PC-9 (cell line): ENCODE data around the gene IL18. TPM values are rescaled to one million over a fixed set of nuclear protein-coding genes. Genes with fewer than 3 reads are reported as not detected.

ENCODE experiments used
- BruUV-seq: library from RNA; stranded (reverse); fragments of 400-500 nt; replicated peaks from 2 replicates; lab custom pipeline; 2021; lab: Mats Ljungman, UMichigan
- CTCF ChIA-PET: fragments of 300-600 bp; sonication (Branson Sonifier 250); formaldehyde crosslinking; loops from one replicate; lab custom pipeline; 2022; ENCODE audit warnings: antibody characterized with exemption; lab: Charles Lee
- POLR2A ChIA-PET: fragments of 300-600 bp; sonication (Branson Sonifier 250); formaldehyde crosslinking; loops from one replicate; lab custom pipeline; 2022; ENCODE audit warnings: antibody characterized with exemption; ENCODE audit not compliant: unreplicated experiment; lab: Charles Lee
- DNase-seq, 2 experiments: peaks; one replicate each; pipeline versions ENCODE4 v3.0.0 to v3.0.0-alpha.2; 2015 to 2022; ENCODE audit warnings: mixed read lengths in 1 of 2
- H2AFZ ChIP-seq: fragments of 200-600 bp; sonication (generic); 2 replicates; pipeline ENCODE4 v1.8.1; 2017; ENCODE audit warnings: antibody characterized with exemption
- H3F3A ChIP-seq: fragments of 200-600 bp; sonication (generic); 2 replicates; pipeline ENCODE4 v1.8.1; 2017; ENCODE audit warnings: antibody characterized with exemption, mild to moderate bottlenecking, low read depth; ENCODE audit not compliant: insufficient read depth
- H3K27ac ChIP-seq: fragments of 200-600 bp; sonication (generic); 2 replicates; pipeline ENCODE4 v1.6.1; 2016; ENCODE audit warnings: mixed run types
- H3K27me3 ChIP-seq: fragments of 200-600 bp; sonication (generic); 2 replicates; pipeline ENCODE4 v1.6.1; 2016; ENCODE audit warnings: low read depth, mixed run types; ENCODE audit not compliant: insufficient read depth
- H3K36me3 ChIP-seq: fragments of 200-600 bp; sonication (generic); 2 replicates; pipeline ENCODE4 v1.6.1; 2016; ENCODE audit warnings: low read depth, mixed run types
- H3K4me1 ChIP-seq: fragments of 200-600 bp; sonication (generic); replicated peaks from 2 replicates; pipeline ENCODE4 v1.6.1; 2016; ENCODE audit warnings: mixed run types; ENCODE audit not compliant: insufficient read depth
- H3K4me2 ChIP-seq: fragments of 200-600 bp; sonication (generic); 2 replicates; pipeline ENCODE4 v1.6.1; 2017; ENCODE audit warnings: mixed run types
- H3K4me3 ChIP-seq: fragments of 200-600 bp; sonication (generic); 2 replicates; pipeline ENCODE4 v1.6.1; 2016; ENCODE audit warnings: mixed run types
- H3K79me2 ChIP-seq: fragments of 200-600 bp; sonication (generic); 2 replicates; pipeline ENCODE4 v1.6.1; 2017; ENCODE audit warnings: low read depth, mixed run types
- H3K9me2 ChIP-seq: fragments of 200-600 bp; sonication (generic); 2 replicates; pipeline ENCODE4 v1.8.1; 2017; ENCODE audit warnings: mild to moderate bottlenecking; ENCODE audit not compliant: insufficient read depth
- H3K9me3 ChIP-seq: fragments of 200-600 bp; sonication (generic); 2 replicates; pipeline ENCODE4 v1.8.1; 2016; ENCODE audit warnings: low read depth; ENCODE audit not compliant: insufficient read depth
- H4K20me1 ChIP-seq: fragments of 200-600 bp; sonication (generic); 2 replicates; pipeline ENCODE4 v1.8.1; 2017; ENCODE audit not compliant: insufficient read depth
- CTCF ChIP-seq: fragments of 200-600 bp; sonication (generic); conservative IDR thresholded peaks from 2 replicates; pipeline ENCODE4 v1.6.1; 2017; ENCODE audit warnings: mixed run types, antibody characterized with exemption, mild to moderate bottlenecking, moderate library complexity
- EZH2 ChIP-seq: fragments of 200-600 bp; sonication (generic); IDR thresholded peaks from 2 replicates; pipeline ENCODE4 v1.8.0; 2017; ENCODE audit warnings: antibody characterized with exemption, low read depth
- intact Hi-C: fragments of 100-400 bp; cut with micrococcal nuclease; formaldehyde crosslinking; loops from one replicate; pipeline ENCODE4 v1.10.0; 2022; ENCODE audit not compliant: unreplicated experiment
- total RNA-seq: library from RNA; stranded (reverse); gene quantifications from 2 replicates; pipeline ENCODE4 v1.2.3, GENCODE V29; 2021

IL18 gene
- total RNA-seq, 1 experiment from 2014 or later = 42.8 TPM

DNA sequence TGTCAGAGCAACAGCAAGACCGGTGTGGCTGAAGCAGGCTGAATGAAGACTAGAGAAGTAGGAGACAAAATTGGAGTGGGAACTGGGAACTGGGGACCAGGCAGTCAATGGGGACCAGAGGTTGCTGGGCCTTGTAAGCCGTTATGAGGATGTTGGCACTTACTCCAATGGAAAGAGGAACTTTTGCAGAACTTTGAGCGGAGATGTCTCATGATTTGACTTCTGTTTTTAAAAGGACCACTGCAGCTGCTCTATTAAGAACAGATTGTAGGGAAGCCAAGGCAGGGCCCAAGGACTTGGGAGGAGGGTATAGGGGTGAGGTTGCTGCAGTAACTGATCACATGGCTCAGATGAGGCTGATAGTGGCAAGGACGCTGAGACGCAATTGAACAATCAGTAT, 34.2 kb downstream of the IL18 start:
- TF ChIP-seq EZH2 (no peak), CTCF (no peak)
- intact Hi-C loops = no loop called here

GRCh38 chr11:112128483-112129121, 35.3 kb downstream of the IL18 start:
- Histone ChIP-seq H2AFZ (no peak overlapping the region), H3K4me2 (peak overlapping the region; percentile 4; the same call in 1 of the 2 replicates), H3K4me3 (no peak overlapping the region), H3K36me3 (no peaks in the 10 kb centered on the region), H3K4me1 (peaks cover 24% of the 10 kb centered on the region), H3K9me3 (no peaks in the 10 kb centered on the region), H4K20me1 (no peaks in the 10 kb centered on the region), H3K79me2 (no peaks in the 10 kb centered on the region), H3K27me3 (no peaks in the 10 kb centered on the region), H3F3A (peaks cover 27% of the 10 kb centered on the region), H3K27ac (peak overlapping the region; percentile 25; the same call in 1 of the 2 replicates), H3K9me2 (no peaks in the 10 kb centered on the region)
- POLR2A ChIA-PET = interaction anchor here (0.5 kb wide), 1 partner anchor 31 kb away, joined by 5 read pairs; no protein-coding TSS in a partner anchor
- BruUV-seq = no TSS peak
- peak; percentile 81 to 91 for DNase-seq
- CTCF ChIA-PET = no interaction called here
- intact Hi-C loops = loop anchor here (1.0 kb wide), 1 partner anchor 29 kb away; no protein-coding TSS in a partner anchor
- TF ChIP-seq CTCF (no peak), EZH2 (no peak)

More for the DNA sequence above, 34.2 kb downstream of the IL18 start:
- no peak overlapping the region for H3K4me2 ChIP-seq
- no peaks in the 10 kb centered on the region for H4K20me1 ChIP-seq
- peaks cover 24% of the 10 kb centered on the region for H3K4me1 ChIP-seq
- ChIA-PET CTCF (no interaction called here), POLR2A (no interaction called here)
- H3K27ac ChIP-seq = no peak overlapping the region
- no peaks in the 10 kb centered on the region for H3K79me2 ChIP-seq
- H3K4me3 ChIP-seq = no peak overlapping the region
- no peak for DNase-seq
- H3K27me3 ChIP-seq = no peaks in the 10 kb centered on the region
- peaks cover 27% of the 10 kb centered on the region for H3F3A ChIP-seq
- H2AFZ ChIP-seq = no peak overlapping the region
- H3K9me2 ChIP-seq = no peaks in the 10 kb centered on the region
- no TSS peak for BruUV-seq
- H3K9me3 ChIP-seq = no peaks in the 10 kb centered on the region
- no peaks in the 10 kb centered on the region for H3K36me3 ChIP-seq

- BruUV-seq = no TSS peak
- H3K27me3 ChIP-seq = no peaks in the 10 kb centered on the region
- H2AFZ ChIP-seq = no peak overlapping the region
- TF ChIP-seq EZH2 (no peak), CTCF (no peak)
- no peaks in the 10 kb centered on the region for H3K79me2 ChIP-seq
- H3K9me2 ChIP-seq = no peaks in the 10 kb centered on the region
- peaks cover 24% of the 10 kb centered on the region for H3F3A ChIP-seq
- H3K9me3 ChIP-seq = no peaks in the 10 kb centered on the region
- no peak overlapping the region for H3K4me3 ChIP-seq
- POLR2A ChIA-PET = interaction anchor here (0.6 kb wide), 1 partner anchor 13 kb away, joined by 26 read pairs; no protein-coding TSS in a partner anchor
- H3K27ac ChIP-seq = no peak overlapping the region
- DNase-seq = no peak
- no peaks in the 10 kb centered on the region for H3K36me3 ChIP-seq
- H3K4me2 ChIP-seq = no peak overlapping the region
- CTCF ChIA-PET = no interaction called here
- H4K20me1 ChIP-seq = no peaks in the 10 kb centered on the region
- H3K4me1 ChIP-seq = peaks cover 23% of the 10 kb centered on the region
- intact Hi-C loops = no loop called here
Measured at GRCh38 chr11:112127056-112127455, 36.8 kb downstream of the IL18 start.
